Measurements from ENCODE around the gene UBXN4. TPM values are rescaled to one million over a fixed set of nuclear protein-coding genes. Genes with fewer than 3 reads are reported as not detected.

UBXN4 gene
- total and polyA plus RNA-seq, 2 donors (not counting 1 experiment from before 2014, with no cell fraction given): 78.8 to 108 TPM

GRCh38 chr2:135825550-135826176 lies 84.0 kb downstream of the UBXN4 start:
- Histone ChIP-seq H3K4me3 (replicated peaks in 1 of 4; ENCODE audit: control extremely low read depth in 1 of 4, insufficient read depth in 1 of 4, low read depth in 3 of 4, low read length in 4 of 4) (no peak overlapping the region), H3K9me3 (ENCODE audit: control insufficient read depth, insufficient read depth, low read depth, low read length) (no peaks in the 10 kb centered on the region), H3K9ac (ENCODE audit: insufficient read depth, low read length) (no peak overlapping the region), H3K79me2 (ENCODE audit: control insufficient read depth, insufficient read depth, low read length) (no peaks in the 10 kb centered on the region), H3K4me2 (ENCODE audit: extremely low read depth, insufficient read depth, low read length) (no peak overlapping the region), H4K20me1 (ENCODE audit: control insufficient read depth, extremely low read depth, insufficient read depth, low read length) (no peaks in the 10 kb centered on the region), H3K36me3 (ENCODE audit: control insufficient read depth, insufficient read depth, low read length) (no peaks in the 10 kb centered on the region), H3K4me1 (ENCODE audit: control insufficient read depth, extremely low read depth, insufficient read depth, low read length) (no peaks in the 10 kb centered on the region), H3K27ac (ENCODE audit: insufficient read depth, low read length) (no peak overlapping the region), H2AFZ (ENCODE audit: low read length) (no peak overlapping the region), H3K27me3 (ENCODE audit: control insufficient read depth, insufficient read depth, low read length) (peaks cover 4% of the 10 kb centered on the region)
- DNase-seq (ENCODE audit: low read depth in 2 of 2): no peak
- TF ChIP-seq EZH2 (IDR thresholded peaks at IDR 0.05; ENCODE audit: low read length, missing control alignments) (no peak), CTCF (conservative IDR thresholded peaks at IDR 0.05 in 1 of 2, IDR thresholded peaks at IDR 0.05 in 1 of 2; ENCODE audit: low read depth in 1 of 2, low read length in 2 of 2) (no peak)

GRCh38 chr2:135826544-135826943 lies 84.9 kb downstream of the UBXN4 start:
- H4K20me1 ChIP-seq (ENCODE audit: control insufficient read depth, extremely low read depth, insufficient read depth, low read length): no peaks in the 10 kb centered on the region
- TF ChIP-seq CTCF (conservative IDR thresholded peaks at IDR 0.05 in 1 of 2, IDR thresholded peaks at IDR 0.05 in 1 of 2; ENCODE audit: low read depth in 1 of 2, low read length in 2 of 2) (no peak), EZH2 (IDR thresholded peaks at IDR 0.05; ENCODE audit: low read length, missing control alignments) (no peak)
- no peak overlapping the region for H3K4me2 ChIP-seq (ENCODE audit: extremely low read depth, insufficient read depth, low read length)
- H3K4me3 ChIP-seq (replicated peaks in 1 of 4; ENCODE audit: control extremely low read depth in 1 of 4, insufficient read depth in 1 of 4, low read depth in 3 of 4, low read length in 4 of 4): no peak overlapping the region
- DNase-seq (ENCODE audit: low read depth in 2 of 2): peak in 1 of 2 donors; percentile 9
- no peaks in the 10 kb centered on the region for H3K4me1 ChIP-seq (ENCODE audit: control insufficient read depth, extremely low read depth, insufficient read depth, low read length)
- H3K9ac ChIP-seq (ENCODE audit: insufficient read depth, low read length): no peak overlapping the region
- H3K79me2 ChIP-seq (ENCODE audit: control insufficient read depth, insufficient read depth, low read length): no peaks in the 10 kb centered on the region
- H3K27ac ChIP-seq (ENCODE audit: insufficient read depth, low read length): no peak overlapping the region
- H3K9me3 ChIP-seq (ENCODE audit: control insufficient read depth, insufficient read depth, low read depth, low read length): no peaks in the 10 kb centered on the region
- peaks cover 4% of the 10 kb centered on the region for H3K27me3 ChIP-seq (ENCODE audit: control insufficient read depth, insufficient read depth, low read length)
- no peaks in the 10 kb centered on the region for H3K36me3 ChIP-seq (ENCODE audit: control insufficient read depth, insufficient read depth, low read length)
- no peak overlapping the region for H2AFZ ChIP-seq (ENCODE audit: low read length)

GRCh38 chr2:135829378-135830135 lies 87.9 kb downstream of the UBXN4 start:
- H4K20me1 ChIP-seq (ENCODE audit: control insufficient read depth, extremely low read depth, insufficient read depth, low read length): no peaks in the 10 kb centered on the region
- no peak overlapping the region for H2AFZ ChIP-seq (ENCODE audit: low read length)
- no peak overlapping the region for H3K27ac ChIP-seq (ENCODE audit: insufficient read depth, low read length)
- H3K4me1 ChIP-seq (ENCODE audit: control insufficient read depth, extremely low read depth, insufficient read depth, low read length): no peaks in the 10 kb centered on the region
- H3K27me3 ChIP-seq (ENCODE audit: control insufficient read depth, insufficient read depth, low read length): peaks cover 4% of the 10 kb centered on the region
- H3K36me3 ChIP-seq (ENCODE audit: control insufficient read depth, insufficient read depth, low read length): no peaks in the 10 kb centered on the region
- no peak overlapping the region for H3K4me2 ChIP-seq (ENCODE audit: extremely low read depth, insufficient read depth, low read length)
- TF ChIP-seq EZH2 (IDR thresholded peaks at IDR 0.05; ENCODE audit: low read length, missing control alignments): no peak
- TF ChIP-seq CTCF (conservative IDR thresholded peaks at IDR 0.05 in 1 of 2, IDR thresholded peaks at IDR 0.05 in 1 of 2; ENCODE audit: low read depth in 1 of 2, low read length in 2 of 2): no peak
- no peaks in the 10 kb centered on the region for H3K9me3 ChIP-seq (ENCODE audit: control insufficient read depth, insufficient read depth, low read depth, low read length)
- H3K79me2 ChIP-seq (ENCODE audit: control insufficient read depth, insufficient read depth, low read length): no peaks in the 10 kb centered on the region
- H3K4me3 ChIP-seq (replicated peaks in 1 of 4; ENCODE audit: control extremely low read depth in 1 of 4, insufficient read depth in 1 of 4, low read depth in 3 of 4, low read length in 4 of 4): no peak overlapping the region
- no peak overlapping the region for H3K9ac ChIP-seq (ENCODE audit: insufficient read depth, low read length)
- DNase-seq (ENCODE audit: low read depth in 2 of 2): no peak
